ENCODE results near the gene WDFY2. TPM values are rescaled to one million over a fixed set of nuclear protein-coding genes. Genes with fewer than 3 reads are reported as not detected.

Gene WDFY2
- total RNA-seq, 1 donor from 2014 or later, result 9.0 TPM

GRCh38 chr13:51739027-51739764 is 154.9 kb downstream of the WDFY2 start:
- peaks cover 23% of the 10 kb centered on the region for H3K36me3 Mint-ChIP-seq (ENCODE audit: low read depth)
- no peak for DNase-seq (ENCODE audit: low spot score)
- H3K9me3 Mint-ChIP-seq, result no peaks in the 10 kb centered on the region
- H3K4me3 Mint-ChIP-seq (ENCODE audit: low read depth), result no peak overlapping the region
- intact Hi-C loops (cut with micrococcal nuclease), result loop anchor here (2.0 kb wide), 1 partner anchor 64 kb away; no protein-coding TSS in a partner anchor
- H3K27ac Mint-ChIP-seq, result peak overlapping the region; percentile 76
- H3K27me3 Mint-ChIP-seq (ENCODE audit: low read depth), result no peaks in the 10 kb centered on the region
- H3K4me1 Mint-ChIP-seq (ENCODE audit: low read depth), result peaks cover 25% of the 10 kb centered on the region

GRCh38 chr13:51740698-51741097 is 156.4 kb downstream of the WDFY2 start:
- intact Hi-C loops (cut with micrococcal nuclease), result loop anchor here (2.0 kb wide), 1 partner anchor 24 kb away; no protein-coding TSS in a partner anchor
- Mint-ChIP-seq H3K36me3 (ENCODE audit: low read depth) (peaks cover 29% of the 10 kb centered on the region), H3K27ac (peak overlapping the region; percentile 81), H3K27me3 (ENCODE audit: low read depth) (no peaks in the 10 kb centered on the region), H3K4me3 (ENCODE audit: low read depth) (no peak overlapping the region), H3K9me3 (peaks cover 3% of the 10 kb centered on the region), H3K4me1 (ENCODE audit: low read depth) (peaks cover 25% of the 10 kb centered on the region)
- DNase-seq (ENCODE audit: low spot score), result no peak

GRCh38 chr13:51742031-51742430 is 157.8 kb downstream of the WDFY2 start:
- H3K27me3 Mint-ChIP-seq (ENCODE audit: low read depth), result no peaks in the 10 kb centered on the region
- intact Hi-C loops (cut with micrococcal nuclease), result no loop called here
- H3K4me3 Mint-ChIP-seq (ENCODE audit: low read depth), result no peak overlapping the region
- no peak overlapping the region for H3K27ac Mint-ChIP-seq
- peaks cover 28% of the 10 kb centered on the region for H3K36me3 Mint-ChIP-seq (ENCODE audit: low read depth)
- peaks cover 25% of the 10 kb centered on the region for H3K4me1 Mint-ChIP-seq (ENCODE audit: low read depth)
- H3K9me3 Mint-ChIP-seq, result peaks cover 3% of the 10 kb centered on the region
- DNase-seq (ENCODE audit: low spot score), result no peak

GRCh38 chr13:51742611-51743010 is 158.3 kb downstream of the WDFY2 start:
- intact Hi-C loops (cut with micrococcal nuclease), result no loop called here
- no peaks in the 10 kb centered on the region for H3K27me3 Mint-ChIP-seq (ENCODE audit: low read depth)
- H3K4me1 Mint-ChIP-seq (ENCODE audit: low read depth), result peaks cover 23% of the 10 kb centered on the region
- no peak for DNase-seq (ENCODE audit: low spot score)
- H3K9me3 Mint-ChIP-seq, result peaks cover 3% of the 10 kb centered on the region
- H3K4me3 Mint-ChIP-seq (ENCODE audit: low read depth), result no peak overlapping the region
- H3K27ac Mint-ChIP-seq, result no peak overlapping the region
- peaks cover 32% of the 10 kb centered on the region for H3K36me3 Mint-ChIP-seq (ENCODE audit: low read depth)

- no peak for DNase-seq (ENCODE audit: low spot score)
- Mint-ChIP-seq H3K9me3 (peaks cover 16% of the 10 kb centered on the region), H3K4me1 (ENCODE audit: low read depth) (peaks cover 5% of the 10 kb centered on the region), H3K27me3 (ENCODE audit: low read depth) (no peaks in the 10 kb centered on the region), H3K4me3 (ENCODE audit: low read depth) (no peak overlapping the region), H3K36me3 (ENCODE audit: low read depth) (peaks cover 31% of the 10 kb centered on the region), H3K27ac (no peak overlapping the region)
- intact Hi-C loops (cut with micrococcal nuclease), result no loop called here
Observed at GRCh38 chr13:51745243-51745642, 161.0 kb downstream of the WDFY2 start.

GRCh38 chr13:51746802-51747201 is 162.5 kb downstream of the WDFY2 start:
- H3K36me3 Mint-ChIP-seq (ENCODE audit: low read depth), result peaks cover 34% of the 10 kb centered on the region
- peaks cover 16% of the 10 kb centered on the region for H3K9me3 Mint-ChIP-seq
- H3K27ac Mint-ChIP-seq, result no peak overlapping the region
- H3K4me3 Mint-ChIP-seq (ENCODE audit: low read depth), result no peak overlapping the region
- no peaks in the 10 kb centered on the region for H3K4me1 Mint-ChIP-seq (ENCODE audit: low read depth)
- no peaks in the 10 kb centered on the region for H3K27me3 Mint-ChIP-seq (ENCODE audit: low read depth)
- DNase-seq (ENCODE audit: low spot score), result no peak
- intact Hi-C loops (cut with micrococcal nuclease), result no loop called here

GRCh38 chr13:51747438-51748434 is 163.5 kb downstream of the WDFY2 start:
- H3K4me3 Mint-ChIP-seq (ENCODE audit: low read depth), result no peak overlapping the region
- H3K27ac Mint-ChIP-seq, result no peak overlapping the region

GRCh38 chr13:51756651-51757050 is 172.4 kb downstream of the WDFY2 start:
- DNase-seq (ENCODE audit: low spot score), result no peak
- H3K27ac Mint-ChIP-seq, result no peak overlapping the region
- no peaks in the 10 kb centered on the region for H3K9me3 Mint-ChIP-seq
- H3K4me1 Mint-ChIP-seq (ENCODE audit: low read depth), result no peaks in the 10 kb centered on the region
- no peaks in the 10 kb centered on the region for H3K27me3 Mint-ChIP-seq (ENCODE audit: low read depth)
- peaks cover 25% of the 10 kb centered on the region for H3K36me3 Mint-ChIP-seq (ENCODE audit: low read depth)
- H3K4me3 Mint-ChIP-seq (ENCODE audit: low read depth), result no peak overlapping the region
- intact Hi-C loops (cut with micrococcal nuclease), result no loop called here

More at GRCh38 chr13:51747438-51748434, 163.5 kb downstream of the WDFY2 start:
- no peak for DNase-seq (ENCODE audit: low spot score)
- peaks cover 16% of the 10 kb centered on the region for H3K9me3 Mint-ChIP-seq
- intact Hi-C loops (cut with micrococcal nuclease), result no loop called here
- H3K36me3 Mint-ChIP-seq (ENCODE audit: low read depth), result peaks cover 34% of the 10 kb centered on the region
- no peaks in the 10 kb centered on the region for H3K4me1 Mint-ChIP-seq (ENCODE audit: low read depth)
- H3K27me3 Mint-ChIP-seq (ENCODE audit: low read depth), result no peaks in the 10 kb centered on the region

- Mint-ChIP-seq H3K27me3 (ENCODE audit: low read depth) (no peaks in the 10 kb centered on the region), H3K36me3 (ENCODE audit: low read depth) (peaks cover 21% of the 10 kb centered on the region), H3K9me3 (no peaks in the 10 kb centered on the region), H3K27ac (no peak overlapping the region), H3K4me1 (ENCODE audit: low read depth) (peaks cover 13% of the 10 kb centered on the region), H3K4me3 (ENCODE audit: low read depth) (no peak overlapping the region)
- intact Hi-C loops (cut with micrococcal nuclease), result no loop called here
- DNase-seq (ENCODE audit: low spot score), result no peak
Observed at GRCh38 chr13:51758691-51759090, 174.4 kb downstream of the WDFY2 start.

GRCh38 chr13:51759240-51759639 is 175.0 kb downstream of the WDFY2 start:
- no peak overlapping the region for H3K27ac Mint-ChIP-seq
- peaks cover 18% of the 10 kb centered on the region for H3K36me3 Mint-ChIP-seq (ENCODE audit: low read depth)
- intact Hi-C loops (cut with micrococcal nuclease), result no loop called here
- no peak for DNase-seq (ENCODE audit: low spot score)
- peaks cover 17% of the 10 kb centered on the region for H3K4me1 Mint-ChIP-seq (ENCODE audit: low read depth)
- H3K4me3 Mint-ChIP-seq (ENCODE audit: low read depth), result no peak overlapping the region
- no peaks in the 10 kb centered on the region for H3K27me3 Mint-ChIP-seq (ENCODE audit: low read depth)
- H3K9me3 Mint-ChIP-seq, result no peaks in the 10 kb centered on the region

GRCh38 chr13:51760592-51760991 is 176.3 kb downstream of the WDFY2 start:
- Mint-ChIP-seq H3K27me3 (ENCODE audit: low read depth) (no peaks in the 10 kb centered on the region), H3K27ac (no peak overlapping the region), H3K4me1 (ENCODE audit: low read depth) (peaks cover 29% of the 10 kb centered on the region), H3K36me3 (ENCODE audit: low read depth) (peaks cover 15% of the 10 kb centered on the region), H3K4me3 (ENCODE audit: low read depth) (no peak overlapping the region), H3K9me3 (no peaks in the 10 kb centered on the region)
- intact Hi-C loops (cut with micrococcal nuclease), result no loop called here
- DNase-seq (ENCODE audit: low spot score), result no peak

- Mint-ChIP-seq H3K36me3 (ENCODE audit: low read depth) (peaks cover 17% of the 10 kb centered on the region), H3K4me3 (ENCODE audit: low read depth) (no peak overlapping the region), H3K4me1 (ENCODE audit: low read depth) (peaks cover 30% of the 10 kb centered on the region), H3K27me3 (ENCODE audit: low read depth) (no peaks in the 10 kb centered on the region), H3K9me3 (no peaks in the 10 kb centered on the region), H3K27ac (no peak overlapping the region)
- intact Hi-C loops (cut with micrococcal nuclease), result no loop called here
- DNase-seq (ENCODE audit: low spot score), result no peak
Observed at GRCh38 chr13:51761643-51762350, 177.5 kb downstream of the WDFY2 start.
